GM12878 (cell line): ENCODE results near the gene APLP2. TPM values are rescaled to one million over a fixed set of nuclear protein-coding genes. Genes with fewer than 3 reads are reported as not detected.

Experiments
- ATAC-seq: fragments of 200-7000 bp; cut with Tn5 transposase; 3 replicates; pipeline ENCODE4 v1.9.1; 2020; ENCODE audit warnings: mild to moderate bottlenecking, moderate library complexity
- BruUV-seq: library from RNA; stranded (reverse); fragments of 400-500 nt; replicated peaks from 2 replicates; lab custom pipeline; 2021; lab: Mats Ljungman, UMichigan
- CTCF ChIA-PET: fragments of 300-600 bp; sonication (Branson Sonifier 250); formaldehyde crosslinking; extraction: SDS; loops from one replicate; lab custom pipeline; 2021; ENCODE audit warnings: inconsistent platforms; lab: Yijun Ruan, JAX
- POLR2A ChIA-PET: fragments of 350-600 bp; formaldehyde crosslinking; extraction: SDS; loops from one replicate; lab custom pipeline; 2021; ENCODE audit warnings: inconsistent platforms; lab: Charles Lee
- RAD21 ChIA-PET: fragments of 300-600 bp; sonication (Branson Sonifier 250); formaldehyde crosslinking; loops from one replicate; lab custom pipeline; 2023; ENCODE audit warnings: antibody characterized with exemption; ENCODE audit not compliant: unreplicated experiment; lab: Charles Lee
- SMC1A ChIA-PET: fragments of 300-600 bp; sonication (Branson Sonifier 250); formaldehyde crosslinking; loops from one replicate; lab custom pipeline; 2023; ENCODE audit not compliant: unreplicated experiment, uncharacterized antibody; lab: Charles Lee
- DNase-seq: peaks from one replicate; pipeline ENCODE4 v3.0.0-alpha.2; 2011; ENCODE audit warnings: low read depth, low spot score
- FAIRE-seq: peaks from 3 replicates; lab custom pipeline; 2011; peaks lifted over from hg19 to GRCh38; lab: Jason Lieb, UNC
- H2AFZ ChIP-seq: 2 replicates; pipeline ENCODE4 v1.6.0; 2011; ENCODE audit warnings: low read depth, low read length, control low read depth; ENCODE audit not compliant: control insufficient read depth
- H3K27ac ChIP-seq: 2 replicates; pipeline ENCODE4 v1.5.1; 2011; ENCODE audit warnings: control low read depth; ENCODE audit not compliant: control insufficient read depth, insufficient read depth
- H3K27me3 ChIP-seq, 2 experiments: replicated peaks in 1 of 2; 2 replicates each; pipeline versions ENCODE4 v1.6.0 to v1.6.1; 2011; ENCODE audit warnings: low read length in 1 of 2; ENCODE audit not compliant: control insufficient read depth in 2 of 2, insufficient read depth in 2 of 2
- H3K36me3 ChIP-seq, 2 experiments: 2 replicates each; pipeline ENCODE4 v1.5.1; 2011; ENCODE audit warnings: low read length in 1 of 2; ENCODE audit not compliant: control insufficient read depth in 2 of 2, insufficient read depth in 2 of 2
- H3K4me1 ChIP-seq: 2 replicates; pipeline ENCODE4 v1.6.1; 2011; ENCODE audit warnings: mild to moderate bottlenecking, low read length, moderate library complexity, mixed read lengths; ENCODE audit not compliant: control insufficient read depth, insufficient read depth
- H3K4me2 ChIP-seq: 2 replicates; pipeline ENCODE4 v1.6.0; 2011; ENCODE audit warnings: control low read depth; ENCODE audit not compliant: control insufficient read depth, insufficient read depth
- H3K4me3 ChIP-seq: fragments of 200-600 bp; sonication (generic); 2 replicates; pipeline ENCODE4 v1.5.1; 2016
- H3K79me2 ChIP-seq: 2 replicates; pipeline ENCODE4 v1.6.0; 2011; ENCODE audit warnings: low read length; ENCODE audit not compliant: control insufficient read depth, insufficient read depth
- H3K9ac ChIP-seq: 2 replicates; pipeline ENCODE4 v1.8.0; 2011; ENCODE audit warnings: low read length, control low read depth, mixed read lengths; ENCODE audit not compliant: control insufficient read depth, insufficient read depth
- H3K9me3 ChIP-seq: replicated peaks from 3 replicates; pipeline ENCODE4 v1.5.1; 2011; ENCODE audit warnings: mild to moderate bottlenecking, low read length; ENCODE audit not compliant: control insufficient read depth, insufficient read depth
- H4K20me1 ChIP-seq: 2 replicates; pipeline ENCODE4 v1.6.0; 2011; ENCODE audit not compliant: control insufficient read depth, insufficient read depth
- EP300 ChIP-seq, 2 experiments: fragments of 150-350 bp in 1 of 2; IDR thresholded peaks; 2 replicates each; pipeline ENCODE4 v1.6.1; 2011 to 2012; ENCODE audit warnings: low read depth in 2 of 2, low read length in 2 of 2, borderline replicate concordance in 1 of 2, improper control_type of control experiment in 1 of 2, inconsistent platforms in 1 of 2; ENCODE audit not compliant: control insufficient read depth in 1 of 2
- FOXK2 ChIP-seq: fragments of 450-650 bp; IDR thresholded peaks from 2 replicates; pipeline ENCODE4 v1.6.1; 2017; ENCODE audit warnings: mild to moderate bottlenecking, moderate library complexity
- IKZF2 ChIP-seq, 2 experiments: fragments of 450-650 bp; IDR thresholded peaks; 2 replicates each; pipeline ENCODE4 v1.6.1; 2017; ENCODE audit warnings: mild to moderate bottlenecking in 2 of 2, moderate library complexity in 2 of 2
- IRF4 ChIP-seq: IDR thresholded peaks from 2 replicates; pipeline ENCODE4 v1.6.1; 2011; ENCODE audit warnings: low read depth, low read length
- MEF2B ChIP-seq: fragments of 450-650 bp; IDR thresholded peaks from 2 replicates; pipeline ENCODE4 v1.6.1; 2018; ENCODE audit warnings: mild to moderate bottlenecking, moderate library complexity; ENCODE audit not compliant: partially characterized antibody, poor library complexity, severe bottlenecking
- MTA2 ChIP-seq: fragments of 450-650 bp; IDR thresholded peaks from 2 replicates; pipeline ENCODE4 v1.6.1; 2016; ENCODE audit warnings: low read depth, mild to moderate bottlenecking, moderate library complexity
- MTA3 ChIP-seq: IDR thresholded peaks from 2 replicates; pipeline ENCODE4 v1.6.1; 2012; ENCODE audit warnings: low read length, inconsistent platforms, borderline replicate concordance
- NFYA ChIP-seq: IDR thresholded peaks from 2 replicates; pipeline ENCODE4 v1.6.1; 2011; ENCODE audit warnings: low read depth, mild to moderate bottlenecking, low read length, improper control_type of control experiment, borderline replicate concordance
- RAD51 ChIP-seq: fragments of 450-650 bp; IDR thresholded peaks from 2 replicates; pipeline ENCODE4 v1.6.1; 2016; ENCODE audit warnings: moderate library complexity, mild to moderate bottlenecking, inconsistent platforms
- RUNX3 ChIP-seq: IDR thresholded peaks from 2 replicates; pipeline ENCODE4 v1.6.1; 2012; ENCODE audit warnings: low read length, inconsistent platforms
- SIN3A ChIP-seq: IDR thresholded peaks from 2 replicates; pipeline ENCODE4 v1.6.1; 2012; ENCODE audit warnings: low read depth, low read length, improper control_type of control experiment
- SMAD5 ChIP-seq: IDR thresholded peaks from 2 replicates; pipeline ENCODE4 v1.6.1; 2016; ENCODE audit warnings: antibody characterized with exemption, low read depth
- SP1 ChIP-seq: IDR thresholded peaks from one replicate; pipeline ENCODE4 v1.6.1; 2011; ENCODE audit warnings: low read depth, low read length
- SPI1 ChIP-seq: IDR thresholded peaks from 2 replicates; pipeline ENCODE4 v1.6.1; 2011; ENCODE audit warnings: low read depth, mild to moderate bottlenecking, low read length, moderate library complexity, borderline replicate concordance; ENCODE audit not compliant: insufficient read depth
- TARDBP ChIP-seq: IDR thresholded peaks from 2 replicates; pipeline ENCODE4 v1.6.1; 2016; ENCODE audit warnings: borderline replicate concordance
- TCF3 ChIP-seq: IDR thresholded peaks from 2 replicates; pipeline ENCODE4 v1.6.1; 2012; ENCODE audit warnings: low read depth, mild to moderate bottlenecking, low read length, borderline replicate concordance; ENCODE audit not compliant: insufficient read depth
- ZNF384 ChIP-seq: IDR thresholded peaks from 2 replicates; pipeline ENCODE4 v1.6.1; 2012; ENCODE audit warnings: low read depth, mild to moderate bottlenecking, low read length, improper control_type of control experiment, borderline replicate concordance
- WGBS: methylation state at CpG from one replicate; pipeline ENCODE4 v1.1.6; 2016; ENCODE audit warnings: low lambda C conversion rate; ENCODE audit not compliant: insufficient replicate concordance, insufficient coverage; ENCODE audit errors: missing lambda C conversion rate; 5-methylcytosine and 5-hydroxymethylcytosine counted together
- in situ Hi-C: fragments of 300-500 bp; cut with MboI; formaldehyde crosslinking; loops from 9 replicates; pipeline ENCODE4 v1.14.3; 2018; ENCODE audit warnings: mixed read lengths
- intact Hi-C: fragments of 100-400 bp; cut with micrococcal nuclease; formaldehyde crosslinking; loops from one replicate; pipeline ENCODE4 v1.14.2; 2022; ENCODE audit not compliant: unreplicated experiment
- polyA plus RNA-seq, 11 experiments: library from polyadenylated mRNA; depleted of rRNA in 4 of 11; unstranded in 6 of 11; stranded (reverse) in 5 of 11; fragments of >200 nt; fragmentation: Nextera tagmentation in 4 of 11; fragmentation: Illumina TruSeq in 1 of 11; extraction: Ambion mirVana in 4 of 11; extraction: Trizol in 1 of 11; gene quantifications; 1 replicate in 1 of 11; 2 replicates in 10 of 11; pipeline versions ENCODE4 v1.2.1 to v1.2.3, GENCODE V29; 2011 to 2016; ENCODE audit warnings: inconsistent platforms in 2 of 11, missing spikeins in 2 of 11, low read depth in 1 of 11
- total RNA-seq, 4 experiments: library from RNA; depleted of rRNA in 3 of 4; stranded (reverse); fragments of >200 nt in 3 of 4; fragmentation: Illumina TruSeq in 1 of 4; extraction: Trizol in 1 of 4; gene quantifications; 2 replicates each; pipeline versions ENCODE4 v1.2.1 to v1.2.3, GENCODE V29; 2013 to 2021
- TF ChIP-seq, protein P1 (sequence below): fragments of 450-650 bp; IDR thresholded peaks from 2 replicates; pipeline ENCODE4 v1.6.1; 2018; ENCODE audit warnings: borderline replicate concordance, mild to moderate bottlenecking; ENCODE audit not compliant: partially characterized antibody

The APLP2 gene
- total and polyA plus RNA-seq, 10 of the 15 experiments (the other 5 are each of a cell fraction or from before 2014, with no cell fraction given) = 2.3 to 38.8 (median 21.3) TPM

DNA sequence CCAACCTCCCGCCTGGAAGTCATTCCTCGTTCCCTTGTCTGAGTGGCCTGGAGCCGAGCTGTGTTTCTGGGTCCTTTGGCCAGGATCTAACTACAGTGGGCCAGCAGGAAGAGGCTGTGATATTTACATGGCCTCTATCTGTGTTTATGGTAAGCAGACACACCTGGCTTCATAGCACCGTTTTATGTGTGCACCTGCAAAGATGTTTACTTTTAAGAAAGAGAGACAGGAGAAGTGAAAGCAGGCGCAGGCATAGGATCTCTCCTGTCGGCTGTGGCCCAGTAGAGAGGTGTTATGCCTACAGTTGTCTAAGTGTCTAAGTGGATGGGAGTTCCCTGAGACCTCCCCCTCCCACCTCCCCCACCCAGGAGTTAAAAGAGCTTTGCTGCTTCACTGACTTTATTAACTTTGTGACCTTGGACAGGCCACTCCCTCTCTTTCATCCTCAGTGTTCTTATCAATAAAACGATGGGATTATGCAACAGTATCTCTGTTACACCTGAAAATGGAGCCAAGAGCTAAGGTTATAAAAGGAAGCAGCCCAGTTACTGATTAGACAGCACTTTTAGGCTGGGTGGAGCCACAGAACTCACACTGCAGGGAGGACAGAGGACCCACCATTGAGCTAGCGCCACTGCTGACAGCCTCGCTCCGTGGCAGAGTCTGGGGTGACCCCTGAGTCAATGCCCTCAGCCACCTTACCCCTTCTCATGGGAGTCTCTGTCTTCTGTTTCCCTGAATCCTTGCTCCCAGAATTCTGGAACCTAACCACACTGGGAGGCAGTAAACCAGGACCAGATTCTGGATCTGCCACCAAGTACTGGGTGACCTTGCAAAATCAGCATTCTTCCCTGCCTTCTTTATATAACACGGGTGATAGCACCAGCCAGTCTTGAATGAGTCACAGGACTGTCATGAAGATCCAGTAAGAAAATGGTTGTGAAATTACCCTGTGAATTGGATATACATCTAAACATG lies 111.9 kb downstream of the APLP2 start:
- Histone ChIP-seq H3K27ac (no peak overlapping the region), H4K20me1 (no peaks in the 10 kb centered on the region), H3K4me1 (peaks cover 35% of the 10 kb centered on the region), H3K36me3 (no peaks in the 10 kb centered on the region), H3K79me2 (no peaks in the 10 kb centered on the region), H3K27me3 (no peaks in the 10 kb centered on the region), H3K4me2 (peak overlapping the region; percentile 69), H2AFZ (no peak overlapping the region; the same call in 1 of the 2 replicates), H3K9me3 (no peaks in the 10 kb centered on the region), H3K9ac (no peak overlapping the region), H3K4me3 (no peak overlapping the region)
- 27% methylated on average over 11 of the region's 11 CpGs for WGBS
- in situ Hi-C loops = no loop called here
- ATAC-seq = peak; percentile 74
- no peak for FAIRE-seq
- ChIA-PET SMC1A (interaction anchor here (0.6 to 5.2 kb wide), 7 partner anchors 13 to 178 kb away, joined by 3 to 37 read pairs (median 3); no protein-coding TSS in a partner anchor), POLR2A (interaction anchor here (0.6 to 1.1 kb wide), 5 partner anchors 16 to 1341 kb away, joined by 3 to 9 read pairs (median 3); no protein-coding TSS in a partner anchor), RAD21 (interaction anchor here (0.9 to 2.4 kb wide), 4 partner anchors 16 to 49 kb away, joined by 3 to 17 read pairs (median 6); no protein-coding TSS in a partner anchor), CTCF (interaction anchor here (0.7 to 1.2 kb wide), 3 partner anchors 17 to 49 kb away, joined by 3 to 6 read pairs (median 3); no protein-coding TSS in a partner anchor)
- no TSS peak for BruUV-seq
- no peak for DNase-seq
- intact Hi-C loops = loop anchor here (5.0 kb wide), 1 partner anchor 34 kb away; no protein-coding TSS in a partner anchor
- TF ChIP-seq NFYA = no peak
- TF ChIP-seq IKZF2 (IDR thresholded peaks at IDR 0.05) = peak; percentile 38 to 51; a peak in 2 of 4 replicates
- 0 out of 2 replicates have a peak, but pooled peaks have one; percentile 19 for TF ChIP-seq TCF3
- TF ChIP-seq SP1 = no peak
- no peak for TF ChIP-seq RUNX3
- no peak for TF ChIP-seq SMAD5
- TF ChIP-seq IRF4 = no peak
- 0 out of 2 replicates have a peak, but pooled peaks have one; percentile 12 for TF ChIP-seq MTA2
- no peak for TF ChIP-seq MEF2B
- TF ChIP-seq EP300 (IDR thresholded peaks at IDR 0.05; ENCODE audit: borderline replicate concordance in 1 of 2, control insufficient read depth in 1 of 2, low read depth in 2 of 2, low read length in 2 of 2) = peak in 1 of 2 experiments; percentile 41; a peak in 1 of 4 replicates
- TF ChIP-seq ZNF384 = no peak
- TF ChIP-seq MTA3 = no peak
- TF ChIP-seq TARDBP = no peak
- TF ChIP-seq SIN3A = no peak
- peak; percentile 28; the same call in 1 of the 2 replicates for TF ChIP-seq FOXK2
- TF ChIP-seq SPI1 = peak; percentile 63
- TF ChIP-seq, protein P1, sequence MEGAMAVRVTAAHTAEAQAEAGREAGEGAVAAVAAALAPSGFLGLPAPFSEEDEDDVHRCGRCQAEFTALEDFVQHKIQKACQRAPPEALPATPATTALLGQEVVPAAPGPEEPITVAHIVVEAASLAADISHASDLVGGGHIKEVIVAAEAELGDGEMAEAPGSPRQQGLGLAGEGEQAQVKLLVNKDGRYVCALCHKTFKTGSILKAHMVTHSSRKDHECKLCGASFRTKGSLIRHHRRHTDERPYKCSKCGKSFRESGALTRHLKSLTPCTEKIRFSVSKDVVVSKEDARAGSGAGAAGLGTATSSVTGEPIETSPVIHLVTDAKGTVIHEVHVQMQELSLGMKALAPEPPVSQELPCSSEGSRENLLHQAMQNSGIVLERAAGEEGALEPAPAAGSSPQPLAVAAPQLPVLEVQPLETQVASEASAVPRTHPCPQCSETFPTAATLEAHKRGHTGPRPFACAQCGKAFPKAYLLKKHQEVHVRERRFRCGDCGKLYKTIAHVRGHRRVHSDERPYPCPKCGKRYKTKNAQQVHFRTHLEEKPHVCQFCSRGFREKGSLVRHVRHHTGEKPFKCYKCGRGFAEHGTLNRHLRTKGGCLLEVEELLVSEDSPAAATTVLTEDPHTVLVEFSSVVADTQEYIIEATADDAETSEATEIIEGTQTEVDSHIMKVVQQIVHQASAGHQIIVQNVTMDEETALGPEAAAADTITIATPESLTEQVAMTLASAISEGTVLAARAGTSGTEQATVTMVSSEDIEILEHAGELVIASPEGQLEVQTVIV = no peak
- TF ChIP-seq RAD51 = no peak
